GM12865 (cell line): ENCODE measurements around the gene KRTAP12-3.
"Not testable (repeated sequence)": the region's sequence is repeated elsewhere in the genome, so short reads cannot be mapped to it uniquely, and the experiment has no call there.

ENCODE experiments used
- DNase-seq: peaks from one replicate; pipeline ENCODE4 v3.0.0; 2010; ENCODE audit warnings: low read depth
- H3K4me3 ChIP-seq: 2 replicates; pipeline ENCODE4 v1.5.1; 2011; ENCODE audit warnings: mild to moderate bottlenecking, low read depth, low read length, control low read depth
- CTCF ChIP-seq: IDR thresholded peaks from 2 replicates; pipeline ENCODE4 v1.5.1; 2011; ENCODE audit warnings: low read length, control low read depth, low read depth, inconsistent platforms; ENCODE audit not compliant: insufficient read depth; ENCODE audit errors: missing control alignments

KRTAP12-3 gene

GRCh38 chr21:44626673-44627143, 31.0 kb upstream of the KRTAP12-3 start, which contains the start of gene KRTAP10-9:
KRTAP10-9 (plus strand) TSS chr21:44627093; CDS start chr21:44627172, 79 bp downstream.
- H3K4me3 ChIP-seq, result no peak within 1 kb of the TSS
- TF ChIP-seq CTCF, result no peak
- no peak for DNase-seq

GRCh38 chr21:44627181-44627822, 30.4 kb upstream of the KRTAP12-3 start:
- H3K4me3 ChIP-seq, DNase-seq: not testable (repeated sequence)

GRCh38 chr21:44627831-44628233, 29.9 kb upstream of the KRTAP12-3 start:
- not testable (repeated sequence) for H3K4me3 ChIP-seq

GRCh38 chr21:44628707-44629391, 28.9 kb upstream of the KRTAP12-3 start:
- no peak for TF ChIP-seq CTCF
- DNase-seq, result no peak
- H3K4me3 ChIP-seq, result no peak overlapping the region

More at GRCh38 chr21:44627831-44628233, 29.9 kb upstream of the KRTAP12-3 start:
- not testable (repeated sequence) for DNase-seq

- no peak overlapping the region for H3K4me3 ChIP-seq
- DNase-seq, result no peak
- TF ChIP-seq CTCF, result no peak
Observed at GRCh38 chr21:44630440-44630839, 27.3 kb upstream of the KRTAP12-3 start.

GRCh38 chr21:44632067-44632466, 25.7 kb upstream of the KRTAP12-3 start:
- no peak for DNase-seq
- no peak overlapping the region for H3K4me3 ChIP-seq
- TF ChIP-seq CTCF, result no peak

GRCh38 chr21:44636209-44637017, 21.3 kb upstream of the KRTAP12-3 start:
- H3K4me3 ChIP-seq, result no peak overlapping the region
- DNase-seq, result no peak
- TF ChIP-seq CTCF, result no peak
